ENCODE results near the gene GRK5.

GRK5 gene

GRCh38 chr10:119483001-119483400 is 275.6 kb downstream of the GRK5 start:
- no peak for DNase-seq (ENCODE audit: low read depth)

GRCh38 chr10:119483839-119484238 is 276.5 kb downstream of the GRK5 start:
- no peak for DNase-seq (ENCODE audit: low read depth)

- DNase-seq (ENCODE audit: low read depth), result no peak
Observed at GRCh38 chr10:119488675-119489074, 281.3 kb downstream of the GRK5 start.

- DNase-seq (ENCODE audit: low read depth), result no peak
Observed at GRCh38 chr10:119489991-119490326, 282.6 kb downstream of the GRK5 start.

GRCh38 chr10:119491966-119492757 is 284.8 kb downstream of the GRK5 start:
- no peak for DNase-seq (ENCODE audit: low read depth)

- no peak for DNase-seq (ENCODE audit: low read depth)
Observed at GRCh38 chr10:119493155-119493554, 285.8 kb downstream of the GRK5 start.

- no peak for DNase-seq (ENCODE audit: low read depth)
Observed at GRCh38 chr10:119494236-119495020, 287.1 kb downstream of the GRK5 start.

- DNase-seq (ENCODE audit: low read depth), result no peak
Observed at GRCh38 chr10:119495021-119495505, 287.7 kb downstream of the GRK5 start.

GRCh38 chr10:119495545-119495944 is 288.2 kb downstream of the GRK5 start:
- DNase-seq (ENCODE audit: low read depth), result no peak

GRCh38 chr10:119496273-119496672 is 288.9 kb downstream of the GRK5 start:
- no peak for DNase-seq (ENCODE audit: low read depth)

- DNase-seq (ENCODE audit: low read depth), result no peak
Observed at GRCh38 chr10:119497243-119497642, 289.9 kb downstream of the GRK5 start.

- no peak for DNase-seq (ENCODE audit: low read depth)
Observed at GRCh38 chr10:119498889-119499676, 291.7 kb downstream of the GRK5 start.

GRCh38 chr10:119499677-119500002 is 292.3 kb downstream of the GRK5 start:
- no peak for DNase-seq (ENCODE audit: low read depth)

- no peak for DNase-seq (ENCODE audit: low read depth)
Observed at GRCh38 chr10:119500123-119500795, 292.9 kb downstream of the GRK5 start.

GRCh38 chr10:119500821-119501220 is 293.4 kb downstream of the GRK5 start:
- DNase-seq (ENCODE audit: low read depth), result no peak

- DNase-seq (ENCODE audit: low read depth), result no peak
Observed at GRCh38 chr10:119501690-119502089, 294.3 kb downstream of the GRK5 start.

- DNase-seq (ENCODE audit: low read depth), result peak; percentile 82
Observed at GRCh38 chr10:119502209-119502608, 294.8 kb downstream of the GRK5 start.

GRCh38 chr10:119502618-119503155 is 295.3 kb downstream of the GRK5 start:
- no peak for DNase-seq (ENCODE audit: low read depth)

- no peak for DNase-seq (ENCODE audit: low read depth)
Observed at GRCh38 chr10:119503821-119504220, 296.4 kb downstream of the GRK5 start.

- DNase-seq (ENCODE audit: low read depth), result no peak
Observed at GRCh38 chr10:119504651-119505050, 297.3 kb downstream of the GRK5 start.

GRCh38 chr10:119505131-119505551 is 297.8 kb downstream of the GRK5 start:
- no peak for DNase-seq (ENCODE audit: low read depth)
